WERI-Rb-1 (cell line): ENCODE measurements around the gene P2RX6.

ENCODE experiments used
- DNase-seq: peaks from one replicate; pipeline ENCODE4 v3.0.0-alpha.2; 2020
- H3K27ac ChIP-seq: fragments of 250-450 bp; sonication (Bioruptor Pico); 2 replicates; pipeline ENCODE4 v1.5.1; 2020; ENCODE audit warnings: mild to moderate bottlenecking, moderate library complexity
- H3K27me3 ChIP-seq: fragments of 250-450 bp; sonication (Bioruptor Pico); 2 replicates; pipeline ENCODE4 v1.5.1; 2021; ENCODE audit warnings: mild to moderate bottlenecking, low read depth, moderate library complexity; ENCODE audit not compliant: insufficient read depth, severe bottlenecking
- H3K36me3 ChIP-seq: fragments of 250-450 bp; sonication (Bioruptor Pico); 2 replicates; pipeline ENCODE4 v1.5.1; 2020; ENCODE audit warnings: mild to moderate bottlenecking, moderate library complexity
- H3K4me3 ChIP-seq: 2 replicates; pipeline ENCODE4 v1.5.1; 2011; ENCODE audit warnings: low read depth, mild to moderate bottlenecking, control low read depth, low read length
- H3K9me3 ChIP-seq: fragments of 250-450 bp; sonication (Bioruptor Pico); 2 replicates; pipeline ENCODE4 v1.5.1; 2021; ENCODE audit warnings: mild to moderate bottlenecking, moderate library complexity; ENCODE audit not compliant: severe bottlenecking
- CTCF ChIP-seq: IDR thresholded peaks from 2 replicates; pipeline ENCODE4 v1.5.1; 2011; ENCODE audit warnings: low read depth, mild to moderate bottlenecking, control low read depth, inconsistent platforms, low read length

Gene P2RX6

GRCh38 chr22:20992056-20992442, 22.9 kb upstream of the P2RX6 start:
- no peak for DNase-seq
- H3K27me3 ChIP-seq = no peaks in the 10 kb centered on the region

GRCh38 chr22:20992456-20993303, 22.3 kb upstream of the P2RX6 start:
- no peaks in the 10 kb centered on the region for H3K9me3 ChIP-seq
- H3K27ac ChIP-seq = no peak overlapping the region
- no peak overlapping the region for H3K4me3 ChIP-seq
- TF ChIP-seq CTCF = no peak
- peaks cover 36% of the 10 kb centered on the region for H3K36me3 ChIP-seq
- no peaks in the 10 kb centered on the region for H3K27me3 ChIP-seq
- DNase-seq = no peak

More at GRCh38 chr22:20992056-20992442, 22.9 kb upstream of the P2RX6 start:
- Histone ChIP-seq H3K36me3 (peaks cover 30% of the 10 kb centered on the region), H3K4me3 (no peak overlapping the region), H3K9me3 (no peaks in the 10 kb centered on the region), H3K27ac (no peak overlapping the region)
- TF ChIP-seq CTCF = no peak

GRCh38 chr22:20993304-20994127, 21.4 kb upstream of the P2RX6 start:
- no peaks in the 10 kb centered on the region for H3K27me3 ChIP-seq
- TF ChIP-seq CTCF = no peak
- DNase-seq = no peak
- no peak overlapping the region for H3K4me3 ChIP-seq
- H3K27ac ChIP-seq = no peak overlapping the region
- peaks cover 45% of the 10 kb centered on the region for H3K36me3 ChIP-seq
- no peaks in the 10 kb centered on the region for H3K9me3 ChIP-seq

- Histone ChIP-seq H3K27me3 (no peaks in the 10 kb centered on the region), H3K4me3 (no peak overlapping the region), H3K36me3 (peaks cover 53% of the 10 kb centered on the region), H3K9me3 (no peaks in the 10 kb centered on the region), H3K27ac (no peak overlapping the region)
- DNase-seq = no peak
- no peak for TF ChIP-seq CTCF
Observed at GRCh38 chr22:20994128-20994901, 20.6 kb upstream of the P2RX6 start.

- H3K27ac ChIP-seq = no peak overlapping the region
- no peaks in the 10 kb centered on the region for H3K27me3 ChIP-seq
- no peak overlapping the region for H3K4me3 ChIP-seq
- H3K36me3 ChIP-seq = peaks cover 58% of the 10 kb centered on the region
- H3K9me3 ChIP-seq = no peaks in the 10 kb centered on the region
- TF ChIP-seq CTCF = no peak
- no peak for DNase-seq
Observed at GRCh38 chr22:20994902-20995241, 20.1 kb upstream of the P2RX6 start.
